ENCODE measurements around the gene SLIT3.

DNA sequence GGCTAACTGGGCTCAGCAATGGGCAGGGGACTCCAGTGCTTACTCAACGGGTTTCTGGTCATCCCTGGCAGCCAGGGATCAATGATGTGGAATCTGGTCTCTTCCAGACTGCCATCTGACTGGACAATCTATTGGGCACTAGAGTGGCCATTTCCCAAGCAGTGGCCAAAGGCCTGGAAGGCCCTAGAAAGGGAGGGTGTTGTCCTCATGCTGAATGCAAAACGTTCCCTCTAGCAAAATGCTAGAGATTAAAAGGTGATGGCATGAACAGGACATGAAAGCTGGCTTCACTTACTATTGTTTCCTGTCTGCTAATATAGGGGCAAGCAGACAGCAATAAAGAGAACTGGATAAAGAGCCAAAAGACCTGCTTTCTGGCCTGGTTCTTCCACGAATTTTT is 467.6 kb downstream of the SLIT3 start:
- TF ChIP-seq POLR2AphosphoS5 (IDR thresholded peaks at IDR 0.05; ENCODE audit: low read depth, low read length) (no peak), CTCF (IDR thresholded peaks at IDR 0.05) (no peak), MXI1 (IDR thresholded peaks at IDR 0.05; ENCODE audit: low read depth, low read length) (0 out of 2 replicates have a peak, but pooled peaks have one; percentile 39)

Data from SK-N-SH (cell line).